Stomach (tissue), 9 donors: Measurements from ENCODE around the gene DPYD. TPM values are rescaled to one million over a fixed set of nuclear protein-coding genes. Genes with fewer than 3 reads are reported as not detected.
A peak's percentile ranks its signal among the peaks of the same experiment; 100 is the strongest.

Experiments
- DNase-seq, 2 donors: peaks; one replicate each; pipeline versions ENCODE4 v3.0.0 to v3.0.0-alpha.2; 2013 to 2019
- H3K27ac ChIP-seq, 5 donors: fragments of 200-600 bp in 4 of 5; sonication (generic) in 4 of 5; one replicate each; pipeline ENCODE4 v1.5.1; 2013 to 2019; ENCODE audit warnings: mild to moderate bottlenecking in 1 of 5, moderate library complexity in 1 of 5
- H3K27me3 ChIP-seq, 3 donors: fragments of 200-600 bp; sonication (generic); one replicate each; pipeline ENCODE4 v1.5.1; 2017 to 2019; ENCODE audit warnings: mixed run types in 1 of 3
- H3K36me3 ChIP-seq, 4 donors: fragments of 200-600 bp; sonication (generic); 1 replicate in 3 of 4; 2 replicates in 1 of 4; pipeline ENCODE4 v1.5.1; 2016 to 2019
- H3K4me1 ChIP-seq, 4 donors: fragments of 200-600 bp; sonication (generic); one replicate each; pipeline ENCODE4 v1.5.1; 2016 to 2019
- H3K4me3 ChIP-seq, 4 donors: fragments of 200-600 bp; sonication (generic) in 3 of 4; one replicate each; pipeline ENCODE4 v1.5.1; 2016 to 2019; ENCODE audit warnings: mild to moderate bottlenecking in 1 of 4
- H3K9me3 ChIP-seq, 4 donors: fragments of 200-600 bp; sonication (generic); one replicate each; pipeline ENCODE4 v1.5.1; 2016 to 2019
- CTCF ChIP-seq, 7 experiments: fragments of 450-650 bp in 4 of 7; fragments of 200-600 bp in 3 of 7; sonication (generic) in 3 of 7; IDR thresholded peaks; one replicate each; pipeline ENCODE4 v1.5.1; 2016 to 2019; ENCODE audit warnings: antibody characterized with exemption in 7 of 7, control low read depth in 2 of 7, mild to moderate bottlenecking in 1 of 7
- EP300 ChIP-seq: sonication (generic); formaldehyde crosslinking; IDR thresholded peaks from one replicate; pipeline ENCODE4 v1.6.1; 2017; ENCODE audit warnings: antibody characterized with exemption
- POLR2A ChIP-seq, 4 donors: fragments of 450-650 bp; IDR thresholded peaks; one replicate each; pipeline ENCODE4 v1.6.1; 2016; ENCODE audit warnings: antibody characterized with exemption in 4 of 4, control low read depth in 2 of 4, mild to moderate bottlenecking in 1 of 4, moderate library complexity in 1 of 4
- POLR2AphosphoS5 ChIP-seq, 3 donors: sonication (generic); formaldehyde crosslinking; IDR thresholded peaks; one replicate each; pipeline ENCODE4 v1.6.1; 2016; ENCODE audit warnings: antibody characterized with exemption in 3 of 3
- WGBS, 5 donors: extraction: QIAGEN DNeasy Blood & Tissue Kit in 3 of 5; methylation state at CpG; one replicate each; pipeline versions ENCODE4 v1.1.5 to v1.1.7; 2013 to 2018; 5-methylcytosine and 5-hydroxymethylcytosine counted together
- intact Hi-C: fragments of 100-400 bp; cut with DNase I; formaldehyde crosslinking; loops from one replicate; pipeline ENCODE4 v1.15.1; 2023; ENCODE audit warnings: low total_unique reads
- polyA plus RNA-seq, 3 donors: library from polyadenylated mRNA; stranded (reverse); fragments of 200-250 nt; gene quantifications; one replicate each; pipeline ENCODE4 v1.2.3, GENCODE V29; 2013
- total RNA-seq, 5 donors: library from RNA; depleted of rRNA; stranded (reverse); fragments of >200 nt; gene quantifications; one replicate each; pipeline versions ENCODE4 v1.1.0 to v1.2.3, GENCODE V29; 2014 to 2016
- donor health status: healthy with polysubstance abuse.
- donor health status: Bipolar disorder and iron deficiency.
- donor health status: healthy.

The DPYD gene
- total and polyA plus RNA-seq, 8 donors, result 7.5 to 58.2 (median 18.2) TPM

DNA sequence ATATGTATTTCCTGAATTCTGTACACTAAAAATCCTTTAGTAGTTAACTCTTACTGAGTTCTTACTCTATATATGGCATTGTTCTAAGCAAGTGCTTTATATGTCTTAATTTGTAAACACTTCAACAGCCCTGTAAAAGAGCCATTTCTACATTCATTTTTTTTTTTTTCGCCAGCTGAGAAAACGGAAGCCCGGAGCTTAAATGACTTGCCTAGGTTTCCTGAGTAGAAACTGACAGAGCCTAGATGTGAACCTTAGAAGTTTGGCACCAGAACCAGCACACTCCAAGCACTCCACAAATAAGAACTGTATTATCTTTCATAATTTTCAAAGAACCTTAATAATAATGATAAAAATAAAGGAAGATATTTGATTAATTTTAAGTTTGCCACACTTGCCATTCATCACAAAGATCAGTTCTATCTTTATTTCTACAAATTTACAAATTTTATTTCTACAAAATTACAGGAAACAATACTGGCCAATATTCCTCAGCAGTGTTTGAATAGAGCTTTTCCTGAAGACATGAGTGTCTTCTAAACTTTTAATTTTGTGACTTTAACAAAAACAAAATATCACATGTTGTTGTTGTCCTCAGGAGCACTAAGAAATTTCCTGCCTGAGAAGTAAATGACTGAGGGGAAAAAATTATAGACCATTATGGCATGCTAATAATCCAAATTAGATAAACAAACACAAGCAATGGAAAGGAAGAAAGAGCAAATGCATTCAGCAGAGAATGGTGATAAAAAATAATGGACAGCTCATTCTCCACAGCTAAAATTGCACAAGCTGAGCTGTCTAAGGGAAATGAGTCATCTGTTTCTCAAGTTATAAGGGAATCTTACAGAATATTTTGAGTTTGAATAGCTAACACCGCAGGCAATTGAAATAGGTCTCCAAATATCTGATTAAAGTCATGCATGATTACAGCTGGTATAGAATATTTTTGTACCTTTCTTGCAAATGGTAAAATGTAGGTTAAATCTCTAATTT, 71.2 kb downstream of the DPYD start:
- Histone ChIP-seq H3K9me3 (no peaks in the 10 kb centered on the region), H3K36me3 (peaks cover 0 to 14% (median 10%) of the 10 kb centered on the region in 4 donors), H3K27ac (peak overlapping the region in 2 of 5 donors; percentile 7 to 43), H3K4me3 (no peak overlapping the region), H3K27me3 (no peaks in the 10 kb centered on the region), H3K4me1 (peaks cover 0 to 16% (median 5%) of the 10 kb centered on the region in 4 donors)
- WGBS, 5 donors, result 46 to 68% (median 65%) methylated on average over 4 of the region's 4 CpGs
- intact Hi-C loops, result no loop called here
- TF ChIP-seq EP300 (no peak), CTCF (IDR thresholded peaks at IDR 0.05) (no peak), POLR2A (IDR thresholded peaks at IDR 0.05) (no peak), POLR2AphosphoS5 (IDR thresholded peaks at IDR 0.05) (no peak)
- DNase-seq, result no peak

GRCh38 chr1:97845805-97846204, 75.0 kb downstream of the DPYD start:
- H3K27ac ChIP-seq, result no peak overlapping the region
- no peak for TF ChIP-seq POLR2A (IDR thresholded peaks at IDR 0.05)
- no peak for TF ChIP-seq POLR2AphosphoS5 (IDR thresholded peaks at IDR 0.05)
- TF ChIP-seq CTCF (IDR thresholded peaks at IDR 0.05), result no peak
- no peak for TF ChIP-seq EP300
- no peak overlapping the region for H3K4me3 ChIP-seq
- peaks cover 0 to 16% (median 11%) of the 10 kb centered on the region in 4 donors for H3K36me3 ChIP-seq
- WGBS, 5 donors, result 96 to 98% (median 98%) methylated on average over 7 to 10 of the region's 10 CpGs
- peaks cover 0 to 18% (median 5%) of the 10 kb centered on the region in 4 donors for H3K4me1 ChIP-seq
- no peaks in the 10 kb centered on the region for H3K9me3 ChIP-seq
- DNase-seq, result no peak
- intact Hi-C loops, result no loop called here
- no peaks in the 10 kb centered on the region for H3K27me3 ChIP-seq

- peaks cover 0 to 16% (median 11%) of the 10 kb centered on the region in 4 donors for H3K36me3 ChIP-seq
- H3K4me3 ChIP-seq, result no peak overlapping the region
- 89 to 98% (median 97%) methylated on average over 3 to 5 of the region's 5 CpGs for WGBS, 5 donors
- no peak overlapping the region for H3K27ac ChIP-seq
- H3K27me3 ChIP-seq, result no peaks in the 10 kb centered on the region
- DNase-seq, result no peak
- no peaks in the 10 kb centered on the region for H3K9me3 ChIP-seq
- TF ChIP-seq EP300 (no peak), POLR2AphosphoS5 (IDR thresholded peaks at IDR 0.05) (no peak), POLR2A (IDR thresholded peaks at IDR 0.05) (no peak), CTCF (IDR thresholded peaks at IDR 0.05) (no peak)
- H3K4me1 ChIP-seq, result peaks cover 0 to 9% (median 3%) of the 10 kb centered on the region in 4 donors
- intact Hi-C loops, result no loop called here
Observed at GRCh38 chr1:97844552-97845089, 76.2 kb downstream of the DPYD start.

GRCh38 chr1:97841338-97841737, 79.5 kb downstream of the DPYD start:
- H3K27ac ChIP-seq, result no peak overlapping the region
- no peak overlapping the region for H3K4me3 ChIP-seq
- TF ChIP-seq CTCF (IDR thresholded peaks at IDR 0.05) (no peak), EP300 (no peak), POLR2AphosphoS5 (IDR thresholded peaks at IDR 0.05) (no peak), POLR2A (IDR thresholded peaks at IDR 0.05) (no peak)
- no peaks in the 10 kb centered on the region for H3K9me3 ChIP-seq
- intact Hi-C loops, result no loop called here
- H3K36me3 ChIP-seq, result peaks cover 0 to 16% (median 11%) of the 10 kb centered on the region in 4 donors
- DNase-seq, result no peak
- WGBS, 5 donors, result 96 to 100% (median 98%) methylated on average over 1 of the region's 1 CpG
- H3K27me3 ChIP-seq, result no peaks in the 10 kb centered on the region
- H3K4me1 ChIP-seq, result peaks cover 0 to 3% (median 0%) of the 10 kb centered on the region in 4 donors
